Measurements from ENCODE around the gene HELZ2. TPM values are rescaled to one million over a fixed set of nuclear protein-coding genes. Genes with fewer than 3 reads are reported as not detected.

Gene HELZ2
- polyA plus RNA-seq, 1 of the 3 experiments (the other 2 are of a cell fraction): 7.6 TPM

DNA sequence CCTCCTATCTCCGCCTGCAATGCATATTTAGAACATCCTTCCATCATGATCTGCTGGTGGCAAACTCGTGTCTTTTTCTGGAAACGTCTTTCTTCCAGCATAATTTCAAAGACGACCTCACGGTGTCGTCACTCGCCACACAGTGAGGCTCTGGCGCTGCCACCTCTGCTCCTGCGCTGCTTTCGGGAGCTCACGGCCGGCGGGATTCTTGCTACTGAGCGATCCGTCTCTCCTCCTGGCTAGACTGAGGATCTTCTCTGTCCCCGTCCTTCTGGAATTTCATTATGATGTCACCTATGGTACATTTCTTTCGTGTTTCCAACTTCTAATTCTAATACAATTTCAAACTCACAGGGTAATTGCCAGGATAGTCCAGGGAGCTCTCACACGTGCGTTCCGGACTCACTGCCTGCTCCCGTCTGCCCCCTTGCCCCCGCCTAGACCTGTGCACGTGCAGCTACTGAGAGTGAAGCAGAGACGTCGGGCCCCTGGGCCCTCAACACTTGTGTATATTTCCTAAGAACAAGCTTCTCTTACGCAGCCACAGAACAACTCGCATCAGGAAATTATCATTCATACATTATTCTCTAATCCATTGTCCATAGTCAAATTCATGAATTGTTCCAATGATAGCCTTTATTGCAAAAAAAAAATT, 25.5 kb upstream of the HELZ2 start:
- peaks cover 6 to 20% of the 10 kb centered on the region in 2 experiments for H3K36me3 ChIP-seq (replicated peaks in 1 of 2; ENCODE audit: control insufficient read depth in 1 of 2, insufficient read depth in 2 of 2, low read length in 1 of 2)
- no peaks in the 10 kb centered on the region for H3K9me3 ChIP-seq
- peaks cover 2% of the 10 kb centered on the region for H3F3A ChIP-seq (replicated peaks; ENCODE audit: insufficient read depth)
- H3K4me1 ChIP-seq (ENCODE audit: control insufficient read depth in 1 of 2, insufficient read depth in 2 of 2, low read depth in 1 of 2, low read length in 1 of 2): no peaks in the 10 kb centered on the region
- no peaks in the 10 kb centered on the region for H3K27me3 ChIP-seq (ENCODE audit: insufficient read depth)
- H3K4me2 ChIP-seq: no peak overlapping the region
- no peak overlapping the region for H2AFZ ChIP-seq (ENCODE audit: low read depth)
- no peak for DNase-seq
- no peak overlapping the region for H3K27ac ChIP-seq (ENCODE audit: low read depth in 2 of 2, low read length in 1 of 2)
- H3K79me2 ChIP-seq (ENCODE audit: insufficient read depth): no peaks in the 10 kb centered on the region
- ChIA-PET POLR2A (interaction anchor here (1.1 to 1.2 kb wide), 2 partner anchors 25 to 54 kb away, joined by 3 to 4 read pairs; partner anchors contain the start of genes HELZ2 and STMN3), CTCF (interaction anchor here (1.1 to 1.5 kb wide), 2 partner anchors 19 to 62 kb away, joined by 4 to 6 read pairs; partner anchors contain the start of gene PTK6)
- H3K9me2 ChIP-seq: no peaks in the 10 kb centered on the region
- no peak overlapping the region for H3K4me3 ChIP-seq (ENCODE audit: low read depth in 2 of 2, low read length in 1 of 2)
- no peaks in the 10 kb centered on the region for H4K20me1 ChIP-seq (ENCODE audit: insufficient read depth)
- no peak overlapping the region for H3K9ac ChIP-seq
- 88% methylated on average over 27 of the region's 27 CpGs for WGBS (ENCODE audit: low lambda C conversion rate)
- no peak for TF ChIP-seq JUND (IDR thresholded peaks at IDR 0.05)
- TF ChIP-seq SIN3A (IDR thresholded peaks at IDR 0.05; ENCODE audit: borderline replicate concordance, low read depth, low read length): no peak
- TF ChIP-seq MEF2A (IDR thresholded peaks at IDR 0.05; ENCODE audit: borderline replicate concordance, low read depth): no peak
- TF ChIP-seq RXRA (IDR thresholded peaks at IDR 0.05; ENCODE audit: borderline replicate concordance, low read depth): no peak
- TF ChIP-seq, protein P1, sequence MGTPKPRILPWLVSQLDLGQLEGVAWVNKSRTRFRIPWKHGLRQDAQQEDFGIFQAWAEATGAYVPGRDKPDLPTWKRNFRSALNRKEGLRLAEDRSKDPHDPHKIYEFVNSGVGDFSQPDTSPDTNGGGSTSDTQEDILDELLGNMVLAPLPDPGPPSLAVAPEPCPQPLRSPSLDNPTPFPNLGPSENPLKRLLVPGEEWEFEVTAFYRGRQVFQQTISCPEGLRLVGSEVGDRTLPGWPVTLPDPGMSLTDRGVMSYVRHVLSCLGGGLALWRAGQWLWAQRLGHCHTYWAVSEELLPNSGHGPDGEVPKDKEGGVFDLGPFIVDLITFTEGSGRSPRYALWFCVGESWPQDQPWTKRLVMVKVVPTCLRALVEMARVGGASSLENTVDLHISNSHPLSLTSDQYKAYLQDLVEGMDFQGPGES (IDR thresholded peaks at IDR 0.05; ENCODE audit: low read depth, low read length): no peak
- TF ChIP-seq RAD21 (IDR thresholded peaks at IDR 0.05; ENCODE audit: low read length): no peak
- TF ChIP-seq FOXJ3 (CRISPR knock-in tag; IDR thresholded peaks at IDR 0.05): no peak
- no peak for TF ChIP-seq TAF1 (IDR thresholded peaks at IDR 0.05; ENCODE audit: borderline replicate concordance, low read depth, low read length)
- TF ChIP-seq TCF12 (IDR thresholded peaks at IDR 0.05): no peak
- TF ChIP-seq, protein P2, sequence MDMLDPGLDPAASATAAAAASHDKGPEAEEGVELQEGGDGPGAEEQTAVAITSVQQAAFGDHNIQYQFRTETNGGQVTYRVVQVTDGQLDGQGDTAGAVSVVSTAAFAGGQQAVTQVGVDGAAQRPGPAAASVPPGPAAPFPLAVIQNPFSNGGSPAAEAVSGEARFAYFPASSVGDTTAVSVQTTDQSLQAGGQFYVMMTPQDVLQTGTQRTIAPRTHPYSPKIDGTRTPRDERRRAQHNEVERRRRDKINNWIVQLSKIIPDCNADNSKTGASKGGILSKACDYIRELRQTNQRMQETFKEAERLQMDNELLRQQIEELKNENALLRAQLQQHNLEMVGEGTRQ (IDR thresholded peaks at IDR 0.05; ENCODE audit: borderline replicate concordance, low read depth, low read length): no peak
- no peak for TF ChIP-seq EZH2phosphoT487 (IDR thresholded peaks at IDR 0.05; ENCODE audit: borderline replicate concordance, low read depth)
- TF ChIP-seq, protein P3, sequence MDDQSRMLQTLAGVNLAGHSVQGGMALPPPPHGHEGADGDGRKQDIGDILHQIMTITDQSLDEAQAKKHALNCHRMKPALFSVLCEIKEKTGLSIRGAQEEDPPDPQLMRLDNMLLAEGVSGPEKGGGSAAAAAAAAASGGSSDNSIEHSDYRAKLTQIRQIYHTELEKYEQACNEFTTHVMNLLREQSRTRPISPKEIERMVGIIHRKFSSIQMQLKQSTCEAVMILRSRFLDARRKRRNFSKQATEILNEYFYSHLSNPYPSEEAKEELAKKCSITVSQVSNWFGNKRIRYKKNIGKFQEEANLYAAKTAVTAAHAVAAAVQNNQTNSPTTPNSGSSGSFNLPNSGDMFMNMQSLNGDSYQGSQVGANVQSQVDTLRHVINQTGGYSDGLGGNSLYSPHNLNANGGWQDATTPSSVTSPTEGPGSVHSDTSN (IDR thresholded peaks at IDR 0.05): no peak
- no peak for TF ChIP-seq CHD2 (IDR thresholded peaks at IDR 0.05; ENCODE audit: low read length, partially characterized antibody)
- no peak for TF ChIP-seq GATA2 (CRISPR knock-in tag; IDR thresholded peaks at IDR 0.05)
- no peak for TF ChIP-seq POLR2AphosphoS5 (IDR thresholded peaks at IDR 0.05; ENCODE audit: low read depth, low read length)
- no peak for TF ChIP-seq NRF1 (IDR thresholded peaks at IDR 0.05; ENCODE audit: low read depth, low read length)
- TF ChIP-seq FOSL2 (IDR thresholded peaks at IDR 0.05; ENCODE audit: borderline replicate concordance, low read depth): no peak

All from SK-N-SH (cell line).